GM19372 (cell line): Measurements from ENCODE around the gene SRD5A2.
"Not testable (repeated sequence)": the region's sequence is repeated elsewhere in the genome, so short reads cannot be mapped to it uniquely, and the experiment has no call there.

ENCODE experiments used
- ATAC-seq: cut with Tn5 transposase; IDR thresholded peaks from one replicate; pipeline ENCODE4 v1.9.1; 2021; ENCODE audit warnings: mild to moderate bottlenecking, low read depth, moderate library complexity; ENCODE audit not compliant: unreplicated experiment

The SRD5A2 gene

GRCh38 chr2:31534636-31535035 is 46.1 kb downstream of the SRD5A2 start:
- ATAC-seq, result no peak

GRCh38 chr2:31533036-31533435 is 47.7 kb downstream of the SRD5A2 start:
- no peak for ATAC-seq

DNA sequence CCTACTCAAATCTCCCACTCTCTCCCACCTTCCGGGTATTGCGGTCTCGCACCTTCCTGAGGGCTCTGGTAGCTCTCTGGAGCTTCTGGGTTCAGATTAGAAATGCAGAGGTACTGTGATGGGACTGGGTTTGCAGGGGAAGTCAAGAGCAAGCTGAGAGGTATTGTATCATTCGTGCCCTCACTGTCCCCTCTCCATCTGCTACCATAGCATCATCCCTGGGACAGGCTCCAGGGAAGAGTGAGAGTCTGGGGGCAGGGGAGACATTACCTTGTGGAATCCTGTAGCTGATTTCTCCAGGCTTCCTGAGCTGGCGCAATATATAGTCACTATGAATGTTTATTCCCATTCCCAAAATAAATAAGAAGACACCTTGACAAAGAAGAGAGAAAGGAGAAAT is 49.6 kb downstream of the SRD5A2 start:
- ATAC-seq, result no peak

DNA sequence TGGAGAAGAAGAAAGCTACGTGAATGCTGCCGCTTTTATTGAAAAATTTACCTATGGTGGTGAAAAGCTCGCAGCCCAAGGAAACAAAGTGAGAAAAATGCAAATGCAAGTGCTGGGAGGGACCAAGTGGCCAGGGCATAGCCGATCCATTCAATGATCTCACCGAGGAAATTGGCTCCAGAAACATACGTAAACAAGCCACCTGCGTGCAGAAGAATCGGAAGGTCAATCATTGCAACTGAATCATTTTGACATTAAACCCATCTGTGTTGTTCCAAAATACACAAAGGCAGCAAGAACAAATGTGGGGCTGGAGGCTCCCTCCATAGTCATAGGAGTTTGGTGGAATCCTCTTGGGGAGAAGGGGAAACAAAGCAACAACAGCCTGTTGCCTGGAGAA is 51.5 kb downstream of the SRD5A2 start:
- no peak for ATAC-seq

- no peak for ATAC-seq
Observed at GRCh38 chr2:31528823-31529222, 51.9 kb downstream of the SRD5A2 start.

DNA sequence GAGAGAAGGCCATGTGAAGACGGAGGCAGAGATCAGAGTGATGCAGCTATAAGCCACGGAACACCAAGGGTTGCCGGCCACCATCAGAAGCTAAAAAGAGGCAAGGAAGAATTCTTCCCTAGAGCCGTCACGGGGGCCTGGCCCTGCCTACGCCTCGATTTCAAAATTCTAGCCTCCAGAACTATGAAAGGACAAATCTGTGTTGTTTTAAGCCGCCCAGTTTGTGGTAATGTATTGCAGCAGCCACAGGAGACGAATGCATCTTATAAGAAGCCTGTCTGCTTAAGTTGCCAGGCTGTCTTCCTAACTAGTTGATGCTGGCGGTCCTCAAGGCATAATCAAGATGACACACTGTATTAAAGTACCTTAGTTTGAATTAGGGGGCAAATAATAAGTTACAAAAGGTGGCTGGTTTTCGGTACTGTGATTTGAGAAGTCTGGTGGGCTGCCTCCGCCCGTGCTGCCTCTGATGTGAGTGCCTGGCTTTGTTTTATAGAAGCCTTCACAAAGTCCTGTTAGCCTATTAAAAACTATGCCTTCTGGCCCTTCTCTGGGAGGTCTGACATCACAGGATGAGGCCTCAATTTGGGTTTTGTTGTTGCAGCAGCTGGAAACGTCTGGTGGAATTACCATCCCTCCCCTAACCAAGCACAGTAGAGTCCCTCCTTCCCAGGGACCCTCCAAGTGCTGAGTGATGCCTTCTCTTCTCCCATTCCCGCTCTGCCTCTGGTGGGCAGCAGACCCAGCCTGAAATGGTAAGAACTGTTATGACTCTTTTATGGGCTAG is 53.6 kb downstream of the SRD5A2 start:
- no peak for ATAC-seq

- ATAC-seq, result no peak
Observed at GRCh38 chr2:31525876-31526275, 54.9 kb downstream of the SRD5A2 start.

DNA sequence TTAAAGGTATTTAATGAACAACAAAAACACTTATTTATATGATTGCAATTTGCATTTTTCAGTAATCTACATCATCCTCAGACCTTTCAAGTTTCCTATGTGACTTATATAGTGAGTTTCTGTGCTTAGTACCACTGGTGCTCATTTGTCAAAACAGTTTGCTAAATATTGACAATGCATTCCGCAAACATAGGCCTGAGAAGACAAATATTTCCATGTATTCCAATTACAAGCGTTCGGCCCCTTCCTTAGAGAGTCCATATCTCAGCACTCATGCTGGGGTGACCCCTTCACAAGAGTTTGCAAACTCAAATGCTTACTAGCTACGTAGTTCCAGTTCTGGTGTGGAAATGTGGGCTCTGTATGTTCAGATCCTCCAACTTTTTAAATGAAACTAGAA is 56.1 kb downstream of the SRD5A2 start:
- no peak for ATAC-seq

DNA sequence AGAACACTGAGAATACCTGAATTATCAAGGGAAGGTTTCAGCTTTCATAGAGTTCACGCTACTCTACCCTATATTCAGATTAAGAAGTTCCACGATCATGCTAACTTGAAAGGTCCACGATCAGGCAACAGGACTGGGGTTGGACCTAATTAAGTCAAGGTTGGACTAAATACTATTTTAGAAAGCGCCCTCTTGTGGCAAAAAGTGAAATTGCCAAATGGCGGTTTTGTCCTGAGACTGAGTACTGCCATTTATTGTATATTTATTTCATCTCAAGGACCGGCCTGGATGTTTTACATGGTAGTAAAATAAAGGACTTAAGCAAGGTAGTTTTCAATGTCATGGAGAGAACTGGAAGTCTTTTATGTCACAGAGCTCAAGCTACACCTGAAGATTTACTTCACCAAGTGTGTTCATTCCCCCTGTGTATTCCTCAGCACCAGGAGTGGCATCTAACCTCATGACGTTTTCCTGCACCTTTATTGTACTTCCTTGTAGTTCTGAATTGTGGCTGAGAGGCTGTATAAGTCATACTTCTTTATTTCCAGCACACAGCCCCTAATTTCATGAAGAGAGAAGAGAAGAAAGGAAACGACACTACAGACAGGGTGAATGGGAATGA is 56.8 kb downstream of the SRD5A2 start:
- ATAC-seq, result no peak

DNA sequence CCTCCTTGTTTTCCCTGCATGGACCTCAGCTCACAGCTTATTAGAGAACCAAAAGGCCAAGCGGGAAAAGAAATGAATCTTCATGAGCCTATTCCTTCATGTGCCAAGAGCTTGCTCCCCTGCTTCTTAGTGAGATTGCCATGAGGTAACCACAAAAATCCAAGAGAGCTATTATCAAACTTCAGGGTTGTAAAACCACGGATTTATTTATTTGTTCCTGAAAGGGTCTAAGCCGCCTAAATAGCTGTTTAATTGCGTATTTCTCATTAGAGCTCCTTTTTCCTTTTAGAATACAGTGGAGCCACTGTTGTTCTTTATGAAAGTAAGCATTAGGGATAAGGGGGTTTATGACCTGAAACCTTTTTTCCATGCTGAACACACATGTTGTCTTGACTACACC is 58.0 kb downstream of the SRD5A2 start:
- no peak for ATAC-seq

DNA sequence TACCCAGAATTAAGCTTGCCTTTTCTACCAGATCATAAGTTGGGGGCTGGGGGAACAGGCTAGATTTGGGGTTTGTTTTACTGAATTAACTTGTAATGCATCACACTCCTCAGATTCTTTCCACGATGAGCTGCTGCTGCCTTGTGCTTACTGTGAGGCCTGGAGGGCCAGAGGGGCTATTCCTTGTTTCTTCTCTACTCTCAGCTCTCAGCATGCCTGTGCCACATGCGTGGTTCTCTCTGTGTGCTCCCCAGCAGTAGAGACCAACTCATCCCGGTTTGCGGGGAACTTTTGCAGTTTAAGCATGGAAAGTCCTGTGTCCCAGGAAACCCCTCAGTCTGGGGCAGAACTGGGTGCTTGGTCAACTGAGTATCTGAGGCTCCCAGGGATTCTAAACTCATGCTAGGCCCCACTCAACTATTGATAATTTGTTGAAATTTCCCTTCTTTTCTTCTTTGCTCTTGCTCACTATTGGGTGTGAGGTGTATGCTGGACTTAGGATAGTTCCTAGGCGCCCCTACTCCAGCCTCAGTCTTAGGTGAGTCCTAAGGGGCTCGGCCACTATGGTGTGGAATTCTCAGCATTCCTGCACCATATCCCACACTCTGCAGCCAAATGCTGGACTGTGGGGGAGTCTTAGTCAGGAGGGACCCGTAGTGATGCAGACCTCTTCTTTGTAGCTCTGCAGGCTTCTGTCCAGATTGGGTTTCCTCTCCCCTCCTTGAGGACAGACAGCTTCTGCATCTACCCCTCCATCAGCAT is 63.1 kb downstream of the SRD5A2 start:
- ATAC-seq, result no peak

- no peak for ATAC-seq
Observed at GRCh38 chr2:31515586-31515985, 65.2 kb downstream of the SRD5A2 start.

- no peak for ATAC-seq
Observed at GRCh38 chr2:31513553-31513952, 67.2 kb downstream of the SRD5A2 start.

GRCh38 chr2:31511376-31511775 is 69.4 kb downstream of the SRD5A2 start:
- ATAC-seq, result no peak

DNA sequence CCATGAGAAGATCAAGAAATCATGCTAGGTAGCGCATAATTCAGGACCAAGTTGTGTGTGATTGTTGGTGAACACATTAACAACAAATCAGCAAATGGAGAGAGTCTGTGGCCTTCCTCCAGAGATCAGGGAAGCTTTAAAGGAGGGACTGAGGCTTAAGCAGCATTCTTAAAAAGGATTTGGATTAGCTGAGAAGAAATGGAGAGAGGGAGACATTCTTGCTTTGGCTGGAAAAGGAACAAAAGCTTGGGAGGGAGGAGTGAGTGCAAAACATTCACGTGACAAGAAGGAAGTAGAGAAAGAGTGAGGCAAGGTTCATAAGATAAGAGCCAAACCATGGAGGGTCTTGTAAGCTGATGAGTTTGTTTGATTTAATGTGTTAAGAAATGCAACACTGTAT is 75.6 kb downstream of the SRD5A2 start:
- no peak for ATAC-seq

GRCh38 chr2:31504311-31504710 is 76.4 kb downstream of the SRD5A2 start:
- no peak for ATAC-seq

GRCh38 chr2:31496451-31496874 is 84.3 kb downstream of the SRD5A2 start:
- ATAC-seq, result not testable (repeated sequence)

- ATAC-seq, result not testable (repeated sequence)
Observed at GRCh38 chr2:31489339-31489738, 91.4 kb downstream of the SRD5A2 start.

GRCh38 chr2:31483246-31483645 is 97.5 kb downstream of the SRD5A2 start:
- no peak for ATAC-seq

DNA sequence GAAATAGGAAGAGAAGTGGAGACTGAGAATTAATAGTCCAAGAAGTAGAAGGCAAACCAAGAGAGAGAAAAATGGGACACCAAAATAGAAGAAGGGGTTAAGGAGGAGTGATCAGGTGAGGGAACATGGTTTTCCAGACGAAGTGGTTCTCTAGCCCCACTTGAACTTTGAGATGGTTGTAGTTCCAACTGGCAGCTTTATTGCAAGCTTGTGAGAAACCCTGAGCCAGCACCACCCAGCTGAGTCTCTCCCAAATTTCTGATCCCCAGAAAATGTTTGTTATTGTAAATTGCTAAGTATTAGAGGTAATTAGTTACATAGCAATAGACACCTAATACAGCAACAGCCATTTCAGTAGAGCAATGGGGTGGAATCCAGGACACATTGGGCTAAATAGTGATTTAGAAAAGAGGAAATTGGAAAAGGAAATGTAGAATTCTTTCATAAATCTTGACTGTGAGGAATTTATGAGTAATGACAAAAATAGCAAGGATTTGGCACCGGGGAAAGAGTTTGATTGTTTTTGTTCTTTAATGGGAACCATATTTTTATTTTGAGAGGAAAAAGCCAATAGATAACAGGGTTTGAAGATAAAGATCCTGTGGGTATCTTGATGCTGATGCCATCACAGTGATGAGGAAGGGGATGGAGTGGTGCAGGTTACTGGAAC is 104.1 kb downstream of the SRD5A2 start:
- ATAC-seq, result no peak

- no peak for ATAC-seq
Observed at GRCh38 chr2:31475692-31476091, 105.0 kb downstream of the SRD5A2 start.
